WERI-Rb-1 (cell line): ENCODE results near the gene GIT2.

Experiments
- DNase-seq: peaks from one replicate; pipeline ENCODE4 v3.0.0-alpha.2; 2020
- H3K27ac ChIP-seq: fragments of 250-450 bp; sonication (Bioruptor Pico); 2 replicates; pipeline ENCODE4 v1.5.1; 2020; ENCODE audit warnings: mild to moderate bottlenecking, moderate library complexity
- H3K27me3 ChIP-seq: fragments of 250-450 bp; sonication (Bioruptor Pico); 2 replicates; pipeline ENCODE4 v1.5.1; 2021; ENCODE audit warnings: mild to moderate bottlenecking, low read depth, moderate library complexity; ENCODE audit not compliant: insufficient read depth, severe bottlenecking
- H3K36me3 ChIP-seq: fragments of 250-450 bp; sonication (Bioruptor Pico); 2 replicates; pipeline ENCODE4 v1.5.1; 2020; ENCODE audit warnings: mild to moderate bottlenecking, moderate library complexity
- H3K4me3 ChIP-seq: 2 replicates; pipeline ENCODE4 v1.5.1; 2011; ENCODE audit warnings: low read depth, mild to moderate bottlenecking, control low read depth, low read length
- H3K9me3 ChIP-seq: fragments of 250-450 bp; sonication (Bioruptor Pico); 2 replicates; pipeline ENCODE4 v1.5.1; 2021; ENCODE audit warnings: mild to moderate bottlenecking, moderate library complexity; ENCODE audit not compliant: severe bottlenecking
- TF ChIP-seq, protein P1 (sequence below): IDR thresholded peaks from 2 replicates; pipeline ENCODE4 v1.5.1; 2011; ENCODE audit warnings: low read depth, mild to moderate bottlenecking, control low read depth, inconsistent platforms, low read length

Gene GIT2

DNA sequence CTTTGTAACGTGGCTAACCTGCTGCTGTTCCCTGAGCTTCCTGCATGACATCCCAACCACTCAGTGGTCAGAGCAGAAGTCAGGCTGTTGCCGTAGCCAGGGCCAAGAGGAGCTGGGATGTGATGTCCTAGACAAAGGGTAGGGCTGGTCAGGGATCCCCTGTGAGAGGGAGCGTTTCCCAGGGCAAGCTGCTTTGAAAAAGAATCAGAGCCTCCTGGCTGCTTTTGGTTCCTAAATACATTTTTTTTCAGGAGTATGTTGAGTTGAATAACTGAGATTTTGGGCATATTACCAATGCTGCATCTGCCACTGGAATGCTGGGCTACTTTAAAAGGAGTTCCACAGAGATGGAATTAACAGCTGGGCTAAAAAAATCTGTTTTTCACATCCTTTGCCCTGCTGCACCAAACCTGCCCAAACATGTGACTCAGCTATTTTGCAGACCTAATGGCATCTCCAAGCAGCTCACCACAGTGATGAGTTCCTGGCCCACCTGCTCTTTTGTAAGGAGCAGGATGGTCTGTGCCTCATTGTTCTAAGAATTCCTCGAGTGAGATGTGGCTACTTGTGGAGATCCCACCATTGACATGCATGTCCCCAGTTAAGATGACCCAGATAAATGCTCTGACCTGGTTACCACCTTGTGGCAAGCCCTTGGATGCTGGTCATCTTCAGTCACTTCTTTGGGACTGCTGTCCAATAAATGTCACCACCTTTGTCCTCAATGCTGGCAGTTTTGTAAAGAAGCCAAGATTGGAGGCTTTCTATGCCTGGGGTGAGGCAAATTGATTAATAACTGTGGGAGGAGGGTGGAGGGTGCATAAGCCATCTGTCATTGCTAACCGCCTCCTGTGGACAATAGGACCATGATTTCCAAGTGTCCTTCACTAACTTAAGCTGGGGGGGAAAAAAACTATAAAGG lies 27.2 kb upstream of the GIT2 start:
- H3K4me3 ChIP-seq: no peak overlapping the region
- peak; percentile 56 for DNase-seq
- peaks cover 53% of the 10 kb centered on the region for H3K36me3 ChIP-seq
- no peaks in the 10 kb centered on the region for H3K27me3 ChIP-seq
- TF ChIP-seq, protein P1, sequence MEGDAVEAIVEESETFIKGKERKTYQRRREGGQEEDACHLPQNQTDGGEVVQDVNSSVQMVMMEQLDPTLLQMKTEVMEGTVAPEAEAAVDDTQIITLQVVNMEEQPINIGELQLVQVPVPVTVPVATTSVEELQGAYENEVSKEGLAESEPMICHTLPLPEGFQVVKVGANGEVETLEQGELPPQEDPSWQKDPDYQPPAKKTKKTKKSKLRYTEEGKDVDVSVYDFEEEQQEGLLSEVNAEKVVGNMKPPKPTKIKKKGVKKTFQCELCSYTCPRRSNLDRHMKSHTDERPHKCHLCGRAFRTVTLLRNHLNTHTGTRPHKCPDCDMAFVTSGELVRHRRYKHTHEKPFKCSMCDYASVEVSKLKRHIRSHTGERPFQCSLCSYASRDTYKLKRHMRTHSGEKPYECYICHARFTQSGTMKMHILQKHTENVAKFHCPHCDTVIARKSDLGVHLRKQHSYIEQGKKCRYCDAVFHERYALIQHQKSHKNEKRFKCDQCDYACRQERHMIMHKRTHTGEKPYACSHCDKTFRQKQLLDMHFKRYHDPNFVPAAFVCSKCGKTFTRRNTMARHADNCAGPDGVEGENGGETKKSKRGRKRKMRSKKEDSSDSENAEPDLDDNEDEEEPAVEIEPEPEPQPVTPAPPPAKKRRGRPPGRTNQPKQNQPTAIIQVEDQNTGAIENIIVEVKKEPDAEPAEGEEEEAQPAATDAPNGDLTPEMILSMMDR: no peak
- no peaks in the 10 kb centered on the region for H3K9me3 ChIP-seq
- H3K27ac ChIP-seq: peak overlapping the region; percentile 86

DNA sequence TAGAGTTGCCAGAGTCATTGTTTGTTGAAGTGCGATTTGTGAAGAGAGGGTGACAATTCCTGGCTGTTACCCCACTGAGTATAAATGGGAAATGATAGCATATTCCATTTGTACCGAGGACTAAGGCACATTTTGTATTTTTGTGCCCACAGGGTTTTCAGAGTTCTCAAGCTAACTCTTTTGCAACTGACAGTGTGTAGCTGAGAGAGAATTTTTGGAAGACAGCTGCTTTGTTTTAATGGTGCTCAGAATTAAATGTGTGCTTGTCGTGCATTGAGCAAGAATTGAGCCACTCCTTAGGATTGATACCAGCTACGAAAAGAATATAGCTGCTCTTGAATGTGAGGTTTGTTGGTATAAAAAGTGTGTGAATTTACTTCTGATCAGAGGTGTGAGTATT lies 24.8 kb upstream of the GIT2 start:
- TF ChIP-seq, protein P1: no peak
- H3K9me3 ChIP-seq: no peaks in the 10 kb centered on the region
- no peak for DNase-seq
- H3K4me3 ChIP-seq: no peak overlapping the region
- H3K27ac ChIP-seq: peak overlapping the region; percentile 73
- H3K36me3 ChIP-seq: peaks cover 56% of the 10 kb centered on the region
- no peaks in the 10 kb centered on the region for H3K27me3 ChIP-seq

DNA sequence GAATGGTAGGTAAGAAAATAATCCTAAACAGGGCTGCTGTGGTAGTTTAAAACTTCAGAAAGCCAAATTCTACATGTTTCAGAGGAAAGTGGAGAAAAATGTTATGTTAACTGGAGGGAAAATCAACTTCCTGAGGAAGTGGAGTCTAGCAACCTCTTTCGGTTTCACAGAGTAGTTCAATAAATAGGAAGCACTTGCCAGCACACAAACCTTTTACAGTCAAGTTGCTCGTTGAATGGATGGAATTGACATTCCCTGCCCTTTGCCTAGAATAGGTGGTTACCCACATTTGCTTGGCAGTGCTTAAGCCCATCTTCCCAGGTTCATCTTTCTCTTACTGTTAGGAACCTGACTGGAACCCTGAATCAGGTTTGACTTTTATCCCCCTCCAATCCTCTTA lies 19.0 kb upstream of the GIT2 start:
- H3K4me3 ChIP-seq: no peak overlapping the region
- no peaks in the 10 kb centered on the region for H3K9me3 ChIP-seq
- H3K27me3 ChIP-seq: no peaks in the 10 kb centered on the region
- peaks cover 67% of the 10 kb centered on the region for H3K36me3 ChIP-seq
- no peak overlapping the region for H3K27ac ChIP-seq
- TF ChIP-seq, protein P1: no peak
- DNase-seq: no peak

DNA sequence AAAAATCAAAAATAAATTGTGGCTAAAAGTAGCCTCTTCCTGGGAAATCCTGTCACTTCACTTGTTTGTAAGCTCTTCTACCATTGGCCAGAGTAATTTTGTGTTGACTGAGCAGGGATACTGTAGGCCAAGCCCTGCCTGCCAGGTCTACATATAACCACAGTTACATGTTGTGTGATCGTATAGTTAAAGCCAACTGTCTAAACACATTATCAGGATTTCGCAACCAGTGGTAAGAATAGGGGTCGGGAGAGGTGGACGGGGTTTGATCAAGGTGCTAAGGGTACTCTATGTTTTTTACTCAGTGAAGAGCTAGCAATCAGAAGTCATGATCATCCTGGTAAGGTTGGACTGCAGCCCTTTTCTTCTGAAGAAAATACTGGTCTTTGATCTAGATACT lies 16.5 kb upstream of the GIT2 start:
- no peaks in the 10 kb centered on the region for H3K27me3 ChIP-seq
- TF ChIP-seq, protein P1: no peak
- no peak for DNase-seq
- no peaks in the 10 kb centered on the region for H3K9me3 ChIP-seq
- peaks cover 48% of the 10 kb centered on the region for H3K36me3 ChIP-seq
- H3K4me3 ChIP-seq: no peak overlapping the region
- H3K27ac ChIP-seq: no peak overlapping the region

DNA sequence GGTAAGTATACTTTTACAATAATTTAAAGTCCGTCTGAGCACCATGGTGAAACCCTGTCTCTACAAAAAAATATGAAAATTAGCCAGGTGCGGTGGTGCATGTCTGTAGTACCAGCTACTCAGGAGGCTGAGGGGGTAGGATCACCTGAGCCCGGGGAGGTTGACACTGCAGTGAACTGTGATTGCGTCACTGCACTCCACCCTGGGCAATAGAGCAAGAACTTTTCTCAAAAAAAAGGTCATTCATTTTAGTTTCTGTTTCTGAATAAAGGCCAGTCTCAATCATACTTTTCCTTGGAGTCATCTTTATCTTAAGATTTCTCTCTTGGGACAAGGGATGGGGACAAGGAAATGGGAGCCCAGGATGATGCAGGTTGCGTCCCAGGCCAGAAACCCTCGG lies 16.0 kb upstream of the GIT2 start:
- Histone ChIP-seq H3K9me3 (no peaks in the 10 kb centered on the region), H3K27me3 (no peaks in the 10 kb centered on the region), H3K4me3 (no peak overlapping the region), H3K27ac (no peak overlapping the region), H3K36me3 (peaks cover 42% of the 10 kb centered on the region)
- TF ChIP-seq, protein P1: no peak
- DNase-seq: no peak
